NCI-H2196 treated with DMSO at 0.1 percent for 48 hours (cell line): Measurements from ENCODE around the gene CYSTM1.

ENCODE experiments used
- DNase-seq: peaks from one replicate; lab custom pipeline; 2025; ENCODE audit not compliant: unreplicated experiment; lab: John Stamatoyannopoulos, UW

Gene CYSTM1

DNA sequence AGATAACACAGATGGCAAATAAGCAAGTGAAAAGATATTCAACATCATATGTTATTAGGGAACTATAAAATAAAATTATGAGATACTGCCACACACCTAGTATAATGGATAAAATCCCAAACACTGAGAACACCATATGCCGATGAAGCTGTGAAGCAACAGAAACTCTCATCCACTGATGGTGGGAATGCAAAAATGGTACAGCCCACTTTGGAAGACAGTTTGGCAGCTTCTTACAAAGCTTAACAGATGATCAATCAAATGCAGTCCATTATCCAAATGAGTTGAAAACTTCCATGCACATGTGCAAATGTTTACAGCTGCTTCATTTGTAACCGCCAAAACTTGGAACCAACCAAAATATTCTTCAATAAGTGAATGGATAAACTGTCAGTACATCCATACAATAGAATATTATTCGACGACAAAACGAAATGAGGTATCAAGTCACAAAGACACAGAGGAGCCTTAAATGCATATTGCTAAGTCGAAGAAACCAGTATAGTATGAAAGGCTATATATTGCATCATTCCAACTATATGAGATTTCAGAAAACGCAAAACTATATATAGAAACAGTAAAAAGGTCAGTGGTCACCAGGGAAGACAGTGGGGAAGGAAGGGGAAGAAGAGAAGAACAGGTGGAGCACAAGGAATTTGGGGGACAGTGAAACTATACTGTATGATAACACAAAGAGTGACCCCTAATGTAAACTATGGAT is 113.0 kb downstream of the CYSTM1 start:
- DNase-seq = no peak

DNA sequence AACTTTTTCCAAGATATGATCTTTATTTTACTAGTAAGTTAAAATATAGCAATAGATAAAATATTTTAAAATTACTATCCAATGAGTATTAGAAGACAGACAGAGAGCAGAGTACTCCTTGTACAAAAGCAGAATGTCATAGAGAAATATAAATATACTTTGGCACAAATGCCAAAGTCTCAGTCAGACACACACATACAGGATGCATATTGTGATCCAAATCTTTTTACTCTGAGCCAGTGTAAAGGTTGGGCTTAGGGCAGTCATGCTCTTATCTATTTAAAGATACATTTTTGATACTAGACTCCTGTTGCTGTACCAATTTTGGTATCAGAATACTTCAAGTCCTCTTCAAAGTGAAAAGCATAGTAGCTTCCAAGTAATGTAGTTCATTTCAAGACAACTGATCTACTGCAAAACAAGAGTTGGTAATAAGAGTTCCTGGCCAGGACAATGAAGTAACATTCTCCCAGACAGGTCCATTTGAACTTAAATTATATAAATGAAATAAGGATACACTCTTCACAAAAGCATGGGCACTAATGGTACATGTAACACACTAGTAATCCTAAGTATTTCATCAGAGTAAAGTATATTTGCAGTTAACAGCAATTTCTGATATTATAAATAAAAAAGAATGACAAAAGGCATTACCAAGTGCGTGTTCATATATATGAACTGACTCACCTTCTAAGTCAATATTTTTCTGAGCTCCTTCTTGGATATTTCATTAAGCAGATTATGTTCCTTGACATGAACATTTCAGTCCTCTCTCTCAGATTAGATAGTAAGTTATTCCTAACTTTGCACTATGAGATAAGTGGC is 117.4 kb downstream of the CYSTM1 start:
- DNase-seq = no peak
